Breast epithelium (tissue), 3 donors: ENCODE data around the gene KIF21B.

Experiments used
- POLR2A ChIP-seq: fragments of 450-650 bp; IDR thresholded peaks from one replicate; pipeline ENCODE4 v1.6.1; 2016; ENCODE audit warnings: antibody characterized with exemption, mild to moderate bottlenecking, moderate library complexity
- TF ChIP-seq, protein P1 (sequence below), 3 donors: fragments of 450-650 bp; IDR thresholded peaks; one replicate each; pipeline ENCODE4 v1.5.1; 2016 to 2017; ENCODE audit warnings: antibody characterized with exemption in 3 of 3, mild to moderate bottlenecking in 3 of 3, moderate library complexity in 3 of 3

DNA sequence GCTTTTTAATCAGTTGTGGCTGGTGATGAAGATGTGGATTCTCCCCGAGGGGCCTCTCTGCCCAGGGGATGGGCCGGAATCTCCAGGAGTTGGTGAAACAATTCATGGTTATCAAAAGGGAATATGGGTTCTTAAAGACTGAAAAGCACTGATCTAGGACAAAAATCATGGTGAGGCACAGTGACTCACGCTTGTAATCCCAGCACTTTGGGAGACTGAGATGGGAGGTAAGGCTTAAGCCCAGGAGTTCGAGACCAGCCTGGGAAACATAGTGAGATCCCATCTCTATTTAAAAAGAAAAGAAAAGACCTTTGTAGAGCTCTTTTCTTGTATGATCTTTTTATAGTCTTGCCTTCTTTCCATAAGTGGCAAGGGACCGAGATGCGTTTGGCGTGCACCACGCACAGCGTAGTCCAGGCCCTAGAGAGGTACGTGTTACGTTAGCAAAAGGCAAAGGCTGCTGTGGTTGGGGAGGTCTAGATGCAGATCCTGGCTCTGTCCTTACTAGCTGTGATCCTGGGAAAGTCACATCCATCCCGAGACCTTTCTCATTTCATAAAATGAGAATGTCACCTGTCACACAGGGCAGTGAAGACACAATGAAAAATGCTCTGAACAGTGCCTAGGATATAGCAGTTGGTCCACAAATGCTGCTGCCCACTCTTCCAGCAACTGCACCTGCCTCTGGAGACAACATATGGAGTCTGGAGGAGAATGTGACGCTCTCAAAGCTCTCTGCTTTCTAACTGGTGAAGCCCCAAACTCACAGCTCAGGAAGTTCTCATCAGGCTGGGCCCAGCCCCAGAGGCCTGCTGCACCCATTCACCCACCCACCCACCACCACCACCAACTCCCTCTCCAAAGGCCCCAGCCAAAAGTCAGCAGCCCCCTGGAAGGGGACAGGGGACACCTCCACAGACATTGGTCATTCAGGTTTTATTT lies 54.8 kb downstream of the KIF21B start:
- TF ChIP-seq, protein P1, sequence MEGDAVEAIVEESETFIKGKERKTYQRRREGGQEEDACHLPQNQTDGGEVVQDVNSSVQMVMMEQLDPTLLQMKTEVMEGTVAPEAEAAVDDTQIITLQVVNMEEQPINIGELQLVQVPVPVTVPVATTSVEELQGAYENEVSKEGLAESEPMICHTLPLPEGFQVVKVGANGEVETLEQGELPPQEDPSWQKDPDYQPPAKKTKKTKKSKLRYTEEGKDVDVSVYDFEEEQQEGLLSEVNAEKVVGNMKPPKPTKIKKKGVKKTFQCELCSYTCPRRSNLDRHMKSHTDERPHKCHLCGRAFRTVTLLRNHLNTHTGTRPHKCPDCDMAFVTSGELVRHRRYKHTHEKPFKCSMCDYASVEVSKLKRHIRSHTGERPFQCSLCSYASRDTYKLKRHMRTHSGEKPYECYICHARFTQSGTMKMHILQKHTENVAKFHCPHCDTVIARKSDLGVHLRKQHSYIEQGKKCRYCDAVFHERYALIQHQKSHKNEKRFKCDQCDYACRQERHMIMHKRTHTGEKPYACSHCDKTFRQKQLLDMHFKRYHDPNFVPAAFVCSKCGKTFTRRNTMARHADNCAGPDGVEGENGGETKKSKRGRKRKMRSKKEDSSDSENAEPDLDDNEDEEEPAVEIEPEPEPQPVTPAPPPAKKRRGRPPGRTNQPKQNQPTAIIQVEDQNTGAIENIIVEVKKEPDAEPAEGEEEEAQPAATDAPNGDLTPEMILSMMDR (IDR thresholded peaks at IDR 0.05): no peak
- TF ChIP-seq POLR2A: no peak
